NCI-H82 (cell line): ENCODE data around the gene RNF212.
"Not testable (repeated sequence)": the region's sequence is repeated elsewhere in the genome, so short reads cannot be mapped to it uniquely, and the experiment has no call there.

ENCODE experiments used
- DNase-seq: peaks from one replicate; lab custom pipeline; 2025; lab: John Stamatoyannopoulos, UW

Gene RNF212

GRCh38 chr4:1065732-1066131 is 47.6 kb downstream of the RNF212 start:
- no peak for DNase-seq

GRCh38 chr4:1062419-1062818 is 50.9 kb downstream of the RNF212 start:
- no peak for DNase-seq

- DNase-seq = no peak
These were observed 51.6 kb downstream of the RNF212 start for GRCh38 chr4:1061760-1062159.

- DNase-seq = no peak
These were observed 52.2 kb downstream of the RNF212 start for GRCh38 chr4:1061056-1061700.

GRCh38 chr4:1060621-1061020 is 52.7 kb downstream of the RNF212 start:
- no peak for DNase-seq

GRCh38 chr4:1060121-1060520 is 53.2 kb downstream of the RNF212 start:
- DNase-seq = no peak

GRCh38 chr4:1058997-1059665 is 54.2 kb downstream of the RNF212 start:
- no peak for DNase-seq

GRCh38 chr4:1058198-1058996 is 55.0 kb downstream of the RNF212 start:
- DNase-seq = no peak

GRCh38 chr4:1057403-1057745 is 56.0 kb downstream of the RNF212 start:
- no peak for DNase-seq

GRCh38 chr4:1056671-1057402 is 56.5 kb downstream of the RNF212 start:
- DNase-seq = no peak

GRCh38 chr4:1055721-1056590 is 57.4 kb downstream of the RNF212 start:
- peak; percentile 46 for DNase-seq

GRCh38 chr4:1055243-1055701 is 58.1 kb downstream of the RNF212 start:
- not testable (repeated sequence) for DNase-seq

GRCh38 chr4:1054696-1055242 is 58.6 kb downstream of the RNF212 start:
- DNase-seq = not testable (repeated sequence)

- DNase-seq = not testable (repeated sequence)
These were observed 59.5 kb downstream of the RNF212 start for GRCh38 chr4:1053891-1054290.

- no peak for DNase-seq
These were observed 60.2 kb downstream of the RNF212 start for GRCh38 chr4:1053080-1053661.

GRCh38 chr4:1052231-1052671 is 61.1 kb downstream of the RNF212 start:
- no peak for DNase-seq

- DNase-seq = no peak
These were observed 61.9 kb downstream of the RNF212 start for GRCh38 chr4:1051472-1051871.

- no peak for DNase-seq
These were observed 62.7 kb downstream of the RNF212 start for GRCh38 chr4:1050486-1051213.

GRCh38 chr4:1049591-1049905 is 63.8 kb downstream of the RNF212 start:
- no peak for DNase-seq
